SU-DHL-6 (cell line): Measurements from ENCODE around the gene CPNE2.

Experiments
- EZH2phosphoT487 ChIP-seq: fragments of 200-600 bp; sonication (generic), shearing (Covaris generic); conservative IDR thresholded peaks from 2 replicates; pipeline ENCODE4 v1.6.1; 2018; ENCODE audit warnings: mild to moderate bottlenecking, antibody characterized with exemption, low read length, moderate library complexity, mixed read lengths
- TF ChIP-seq, protein P1 (sequence below): fragments of 200-600 bp; sonication (generic); IDR thresholded peaks from one replicate; pipeline ENCODE4 v1.5.1; 2017; ENCODE audit warnings: antibody characterized with exemption, mild to moderate bottlenecking, low read length, moderate library complexity; ENCODE audit not compliant: insufficient read depth, poor library complexity, severe bottlenecking

GRCh38 chr16:57054771-57055170 is 37.6 kb upstream of the CPNE2 start:
- TF ChIP-seq, protein P1, sequence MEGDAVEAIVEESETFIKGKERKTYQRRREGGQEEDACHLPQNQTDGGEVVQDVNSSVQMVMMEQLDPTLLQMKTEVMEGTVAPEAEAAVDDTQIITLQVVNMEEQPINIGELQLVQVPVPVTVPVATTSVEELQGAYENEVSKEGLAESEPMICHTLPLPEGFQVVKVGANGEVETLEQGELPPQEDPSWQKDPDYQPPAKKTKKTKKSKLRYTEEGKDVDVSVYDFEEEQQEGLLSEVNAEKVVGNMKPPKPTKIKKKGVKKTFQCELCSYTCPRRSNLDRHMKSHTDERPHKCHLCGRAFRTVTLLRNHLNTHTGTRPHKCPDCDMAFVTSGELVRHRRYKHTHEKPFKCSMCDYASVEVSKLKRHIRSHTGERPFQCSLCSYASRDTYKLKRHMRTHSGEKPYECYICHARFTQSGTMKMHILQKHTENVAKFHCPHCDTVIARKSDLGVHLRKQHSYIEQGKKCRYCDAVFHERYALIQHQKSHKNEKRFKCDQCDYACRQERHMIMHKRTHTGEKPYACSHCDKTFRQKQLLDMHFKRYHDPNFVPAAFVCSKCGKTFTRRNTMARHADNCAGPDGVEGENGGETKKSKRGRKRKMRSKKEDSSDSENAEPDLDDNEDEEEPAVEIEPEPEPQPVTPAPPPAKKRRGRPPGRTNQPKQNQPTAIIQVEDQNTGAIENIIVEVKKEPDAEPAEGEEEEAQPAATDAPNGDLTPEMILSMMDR, result no peak
- TF ChIP-seq EZH2phosphoT487, result no peak
